22Rv1 (cell line): ENCODE results near the gene RERE.

Source experiments
- H3K27ac ChIP-seq: fragments of 450-650 bp; 2 replicates; pipeline ENCODE4 v1.5.1; 2017
- CTCF ChIP-seq: fragments of 450-650 bp; IDR thresholded peaks from 2 replicates; pipeline ENCODE4 v1.5.1; 2017; ENCODE audit warnings: mild to moderate bottlenecking
- ZFX ChIP-seq: fragments of 450-650 bp; IDR thresholded peaks from 2 replicates; pipeline ENCODE4 v1.6.1; 2017; ENCODE audit warnings: antibody characterized with exemption, borderline replicate concordance

RERE gene

GRCh38 chr1:8402109-8402710 lies 415.2 kb downstream of the RERE start:
- TF ChIP-seq ZFX = no peak
- no peak for TF ChIP-seq CTCF
- H3K27ac ChIP-seq = no peak overlapping the region

DNA sequence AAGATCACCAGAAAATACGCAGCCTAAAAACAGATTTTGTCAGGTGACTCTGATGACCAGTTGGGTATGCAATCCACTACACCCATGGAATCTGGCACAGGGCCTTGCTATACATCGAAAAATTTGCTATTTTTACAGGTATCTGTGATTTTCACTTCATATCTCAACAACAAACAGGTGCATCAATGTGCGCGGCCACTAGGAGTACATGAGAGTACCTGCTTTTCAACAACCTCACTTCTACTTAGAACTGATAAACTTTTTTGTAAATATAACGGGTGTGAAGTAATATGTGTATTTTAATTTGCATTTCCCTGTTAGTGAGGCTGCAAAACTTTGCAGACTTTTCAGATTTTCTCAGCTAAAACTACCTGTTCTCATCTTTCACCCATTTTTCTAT lies 418.8 kb downstream of the RERE start:
- TF ChIP-seq CTCF (no peak), ZFX (no peak)
- H3K27ac ChIP-seq = no peak overlapping the region

GRCh38 chr1:8398086-8398485 lies 419.4 kb downstream of the RERE start:
- H3K27ac ChIP-seq = no peak overlapping the region
- no peak for TF ChIP-seq ZFX
- TF ChIP-seq CTCF = no peak

- H3K27ac ChIP-seq = no peak overlapping the region
- TF ChIP-seq ZFX (no peak), CTCF (no peak)
Measured at GRCh38 chr1:8397511-8397910, 419.9 kb downstream of the RERE start.

DNA sequence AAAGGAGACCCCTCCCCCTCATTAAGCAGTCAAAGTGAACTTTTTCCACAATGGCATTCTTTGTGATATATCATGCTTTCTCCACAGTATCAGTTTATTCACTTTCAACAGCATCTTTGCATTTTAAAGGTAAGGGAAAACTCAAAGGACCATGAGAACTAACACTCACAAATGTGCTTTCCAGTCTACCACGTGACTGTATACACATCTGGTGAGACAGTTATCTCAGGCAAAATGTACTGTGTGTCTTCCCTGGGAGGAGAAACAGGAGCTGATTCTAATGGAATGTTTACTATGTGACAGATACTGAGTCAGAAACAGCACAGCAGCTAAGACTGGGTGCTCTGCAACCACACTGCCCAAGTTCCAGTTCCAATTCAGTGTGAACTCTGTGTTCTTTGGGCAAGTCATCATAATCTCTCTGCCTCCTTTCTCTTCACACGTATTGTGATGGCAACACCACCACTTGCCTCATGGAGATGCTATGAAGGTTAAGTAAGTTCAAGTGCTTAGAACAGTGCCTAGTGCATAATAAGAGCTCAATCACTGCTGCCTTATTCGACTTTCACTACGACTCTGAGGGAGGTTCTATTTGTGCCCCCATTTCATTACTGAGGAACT lies 420.5 kb downstream of the RERE start:
- TF ChIP-seq CTCF (no peak), ZFX (no peak)

DNA sequence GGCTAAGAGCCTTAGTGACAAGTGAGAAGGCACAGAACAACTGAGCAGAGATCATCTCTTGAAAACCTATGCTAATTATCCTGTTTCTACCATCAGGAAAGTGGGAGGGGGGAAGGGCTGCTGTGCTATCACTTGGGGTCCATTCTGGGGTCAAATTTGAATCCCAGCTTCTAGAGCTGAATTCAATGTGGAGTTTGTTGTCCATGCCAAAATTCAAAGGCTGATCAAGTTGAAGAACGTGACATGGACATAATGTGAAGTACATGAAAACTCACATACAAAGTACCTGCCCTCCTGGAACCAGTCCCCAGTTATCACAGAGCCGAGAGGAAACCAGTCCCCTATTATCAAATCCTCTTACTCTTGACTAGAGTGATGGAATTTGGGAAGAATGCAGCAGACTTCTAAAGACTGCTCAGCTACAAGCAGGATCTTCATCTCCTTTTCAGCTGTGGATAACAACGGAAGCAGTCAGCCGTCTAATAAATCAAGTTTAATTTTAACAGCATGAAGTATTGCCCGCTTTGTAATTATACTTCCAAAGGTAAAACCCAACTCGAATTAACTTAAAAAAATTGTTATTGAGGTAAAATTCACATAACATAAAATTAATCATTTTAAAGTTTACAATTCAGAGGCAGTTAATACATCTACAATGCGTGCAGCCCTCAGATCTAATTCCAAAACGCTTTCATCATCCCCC lies 421.2 kb downstream of the RERE start:
- H3K27ac ChIP-seq = no peak overlapping the region
- no peak for TF ChIP-seq CTCF
- TF ChIP-seq ZFX = no peak

More for the DNA sequence above, 420.5 kb downstream of the RERE start:
- H3K27ac ChIP-seq = no peak overlapping the region

- no peak overlapping the region for H3K27ac ChIP-seq
- TF ChIP-seq ZFX (no peak), CTCF (no peak)
Measured at GRCh38 chr1:8395433-8395866, 422.0 kb downstream of the RERE start.
